DND-41 (cell line): ENCODE results near the gene CTNNA3.

Experiments
- ATAC-seq: fragments of 200-7000 bp; cut with Tn5 transposase; 3 replicates; pipeline ENCODE4 v1.9.1; 2021; ENCODE audit warnings: low read depth; ENCODE audit not compliant: insufficient read depth
- DNase-seq: peaks from one replicate; pipeline ENCODE4 v3.0.0-alpha.2; 2020
- H2AFZ ChIP-seq: 2 replicates; pipeline ENCODE4 v1.6.0; 2012; ENCODE audit warnings: low read depth, low read length
- H3K27ac ChIP-seq: 2 replicates; pipeline ENCODE4 v1.5.1; 2012; ENCODE audit warnings: low read length, inconsistent platforms
- H3K27me3 ChIP-seq: fragments of 200-600 bp; sonication (generic); 2 replicates; pipeline ENCODE4 v1.6.0; 2012; ENCODE audit warnings: low read length, mild to moderate bottlenecking, inconsistent platforms; ENCODE audit not compliant: insufficient read depth, poor library complexity
- H3K36me3 ChIP-seq: 2 replicates; pipeline ENCODE4 v1.5.1; 2012; ENCODE audit warnings: low read length, inconsistent platforms; ENCODE audit not compliant: insufficient read depth
- H3K4me1 ChIP-seq: 2 replicates; pipeline ENCODE4 v1.5.1; 2012; ENCODE audit warnings: mild to moderate bottlenecking, low read length; ENCODE audit not compliant: insufficient read depth
- H3K4me2 ChIP-seq: 2 replicates; pipeline ENCODE4 v1.6.0; 2012; ENCODE audit warnings: mild to moderate bottlenecking, moderate library complexity, low read length, inconsistent platforms; ENCODE audit not compliant: insufficient read depth
- H3K4me3 ChIP-seq, 2 experiments: fragments of 200-600 bp in 1 of 2; shearing (Covaris generic) in 1 of 2; 2 replicates each; pipeline ENCODE4 v1.5.1; 2012 to 2016; ENCODE audit warnings: inconsistent platforms in 2 of 2, low read length in 2 of 2, mild to moderate bottlenecking in 2 of 2, low read depth in 1 of 2, moderate library complexity in 1 of 2
- H3K79me2 ChIP-seq: 2 replicates; pipeline ENCODE4 v1.6.0; 2012; ENCODE audit warnings: low read length, inconsistent platforms; ENCODE audit not compliant: insufficient read depth
- H3K9ac ChIP-seq: 2 replicates; pipeline ENCODE4 v1.6.0; 2012; ENCODE audit warnings: low read depth, mild to moderate bottlenecking, inconsistent platforms, low read length, moderate library complexity
- H3K9me3 ChIP-seq: 2 replicates; pipeline ENCODE4 v1.5.1; 2012; ENCODE audit warnings: low read length, moderate library complexity, mild to moderate bottlenecking, inconsistent platforms; ENCODE audit not compliant: insufficient read depth, severe bottlenecking
- H4K20me1 ChIP-seq: 2 replicates; pipeline ENCODE4 v1.6.0; 2012; ENCODE audit warnings: low read length; ENCODE audit not compliant: insufficient read depth
- EZH2 ChIP-seq: IDR thresholded peaks from 3 replicates; pipeline ENCODE4 v1.6.1; 2012; ENCODE audit warnings: borderline replicate concordance, low read depth, mild to moderate bottlenecking, moderate library complexity, low read length, inconsistent platforms; ENCODE audit not compliant: severe bottlenecking
- TF ChIP-seq, protein P1 (sequence below): IDR thresholded peaks from 2 replicates; pipeline ENCODE4 v1.5.1; 2012; ENCODE audit warnings: borderline replicate concordance, low read length, moderate library complexity, mild to moderate bottlenecking; ENCODE audit not compliant: poor library complexity, severe bottlenecking; ENCODE audit errors: extremely low read depth

CTNNA3 gene

DNA sequence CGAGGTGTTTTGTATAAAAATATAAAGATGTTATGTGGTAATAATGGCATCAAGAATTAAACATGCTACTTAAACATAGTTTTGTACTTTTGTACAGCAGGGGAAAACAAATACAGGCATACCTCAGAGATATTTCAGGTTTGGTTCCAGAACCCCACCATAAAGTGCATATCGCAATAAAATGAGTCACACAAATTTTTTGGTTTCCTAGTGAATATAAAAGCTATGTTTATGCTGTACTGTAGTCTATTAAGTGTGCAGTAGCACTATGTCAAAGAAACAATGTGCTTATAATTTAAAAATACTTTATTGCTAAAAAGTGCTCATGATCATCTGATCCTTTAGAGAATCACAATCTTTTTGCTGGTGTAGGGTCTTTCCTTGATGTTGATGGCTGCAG lies 752.4 kb downstream of the CTNNA3 start:
- no peaks in the 10 kb centered on the region for H3K36me3 ChIP-seq
- H3K9ac ChIP-seq: no peak overlapping the region
- H4K20me1 ChIP-seq: no peaks in the 10 kb centered on the region
- no peak overlapping the region for H3K4me3 ChIP-seq
- no peak overlapping the region for H3K27ac ChIP-seq
- DNase-seq (no peak), ATAC-seq (no peak)
- no peak for TF ChIP-seq EZH2
- TF ChIP-seq, protein P1, sequence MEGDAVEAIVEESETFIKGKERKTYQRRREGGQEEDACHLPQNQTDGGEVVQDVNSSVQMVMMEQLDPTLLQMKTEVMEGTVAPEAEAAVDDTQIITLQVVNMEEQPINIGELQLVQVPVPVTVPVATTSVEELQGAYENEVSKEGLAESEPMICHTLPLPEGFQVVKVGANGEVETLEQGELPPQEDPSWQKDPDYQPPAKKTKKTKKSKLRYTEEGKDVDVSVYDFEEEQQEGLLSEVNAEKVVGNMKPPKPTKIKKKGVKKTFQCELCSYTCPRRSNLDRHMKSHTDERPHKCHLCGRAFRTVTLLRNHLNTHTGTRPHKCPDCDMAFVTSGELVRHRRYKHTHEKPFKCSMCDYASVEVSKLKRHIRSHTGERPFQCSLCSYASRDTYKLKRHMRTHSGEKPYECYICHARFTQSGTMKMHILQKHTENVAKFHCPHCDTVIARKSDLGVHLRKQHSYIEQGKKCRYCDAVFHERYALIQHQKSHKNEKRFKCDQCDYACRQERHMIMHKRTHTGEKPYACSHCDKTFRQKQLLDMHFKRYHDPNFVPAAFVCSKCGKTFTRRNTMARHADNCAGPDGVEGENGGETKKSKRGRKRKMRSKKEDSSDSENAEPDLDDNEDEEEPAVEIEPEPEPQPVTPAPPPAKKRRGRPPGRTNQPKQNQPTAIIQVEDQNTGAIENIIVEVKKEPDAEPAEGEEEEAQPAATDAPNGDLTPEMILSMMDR: no peak
- H3K79me2 ChIP-seq: no peaks in the 10 kb centered on the region
- H3K4me1 ChIP-seq: no peaks in the 10 kb centered on the region
- no peak overlapping the region for H3K4me2 ChIP-seq
- H3K27me3 ChIP-seq: no peaks in the 10 kb centered on the region
- no peak overlapping the region for H2AFZ ChIP-seq
- no peaks in the 10 kb centered on the region for H3K9me3 ChIP-seq

- DNase-seq (no peak), ATAC-seq (no peak)
- no peaks in the 10 kb centered on the region for H3K79me2 ChIP-seq
- no peak overlapping the region for H3K4me3 ChIP-seq
- no peaks in the 10 kb centered on the region for H3K4me1 ChIP-seq
- no peak overlapping the region for H2AFZ ChIP-seq
- no peaks in the 10 kb centered on the region for H3K9me3 ChIP-seq
- no peak overlapping the region for H3K4me2 ChIP-seq
- no peaks in the 10 kb centered on the region for H3K27me3 ChIP-seq
- no peaks in the 10 kb centered on the region for H4K20me1 ChIP-seq
- H3K9ac ChIP-seq: no peak overlapping the region
- H3K36me3 ChIP-seq: no peaks in the 10 kb centered on the region
- no peak for TF ChIP-seq EZH2
- TF ChIP-seq, protein P1: no peak
- H3K27ac ChIP-seq: no peak overlapping the region
Measured at GRCh38 chr10:66942407-66942806, 753.6 kb downstream of the CTNNA3 start.

GRCh38 chr10:66941491-66941890 lies 754.5 kb downstream of the CTNNA3 start:
- no peak for ATAC-seq
- no peaks in the 10 kb centered on the region for H3K9me3 ChIP-seq
- H2AFZ ChIP-seq: no peak overlapping the region
- H3K4me1 ChIP-seq: no peaks in the 10 kb centered on the region
- no peaks in the 10 kb centered on the region for H3K79me2 ChIP-seq
- H3K4me3 ChIP-seq: no peak overlapping the region
- no peaks in the 10 kb centered on the region for H3K36me3 ChIP-seq
- no peak overlapping the region for H3K4me2 ChIP-seq
- TF ChIP-seq, protein P1: no peak
- no peak for TF ChIP-seq EZH2
- no peak for DNase-seq
- no peaks in the 10 kb centered on the region for H3K27me3 ChIP-seq
- H3K27ac ChIP-seq: no peak overlapping the region
- no peaks in the 10 kb centered on the region for H4K20me1 ChIP-seq
- no peak overlapping the region for H3K9ac ChIP-seq

GRCh38 chr10:66940965-66941364 lies 755.0 kb downstream of the CTNNA3 start:
- no peaks in the 10 kb centered on the region for H3K27me3 ChIP-seq
- DNase-seq: no peak
- TF ChIP-seq, protein P1: no peak
- TF ChIP-seq EZH2: no peak

More at GRCh38 chr10:66940965-66941364, 755.0 kb downstream of the CTNNA3 start:
- no peaks in the 10 kb centered on the region for H3K36me3 ChIP-seq
- no peaks in the 10 kb centered on the region for H3K9me3 ChIP-seq
- ATAC-seq: no peak
- H3K4me1 ChIP-seq: no peaks in the 10 kb centered on the region
- H3K27ac ChIP-seq: no peak overlapping the region
- H4K20me1 ChIP-seq: no peaks in the 10 kb centered on the region
- H3K79me2 ChIP-seq: no peaks in the 10 kb centered on the region
- no peak overlapping the region for H3K4me3 ChIP-seq
- H2AFZ ChIP-seq: no peak overlapping the region
- H3K4me2 ChIP-seq: no peak overlapping the region
- H3K9ac ChIP-seq: no peak overlapping the region
